ENCODE measurements around the gene AHRR.

DNA sequence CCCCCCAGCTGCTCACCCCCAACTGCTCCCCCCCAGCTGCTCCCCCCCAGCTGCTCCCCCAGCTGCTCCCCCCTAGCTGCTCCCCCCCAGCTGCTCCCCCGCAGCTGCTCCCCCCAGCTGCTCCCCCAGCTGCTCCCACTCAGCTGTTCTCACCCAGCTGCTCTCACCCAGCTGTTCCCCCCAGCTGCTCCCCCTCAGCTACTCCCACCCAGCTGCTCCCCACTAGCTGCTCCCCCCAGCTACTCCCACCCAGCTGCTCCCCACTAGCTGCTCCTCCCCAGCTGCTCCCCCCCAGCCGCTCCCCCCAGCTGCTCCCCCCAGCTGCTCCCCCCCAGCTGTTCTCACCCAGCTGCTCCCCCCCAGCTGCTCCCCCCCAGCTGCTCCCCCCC is 22.8 kb upstream of the AHRR start:
- TF ChIP-seq, protein P1, sequence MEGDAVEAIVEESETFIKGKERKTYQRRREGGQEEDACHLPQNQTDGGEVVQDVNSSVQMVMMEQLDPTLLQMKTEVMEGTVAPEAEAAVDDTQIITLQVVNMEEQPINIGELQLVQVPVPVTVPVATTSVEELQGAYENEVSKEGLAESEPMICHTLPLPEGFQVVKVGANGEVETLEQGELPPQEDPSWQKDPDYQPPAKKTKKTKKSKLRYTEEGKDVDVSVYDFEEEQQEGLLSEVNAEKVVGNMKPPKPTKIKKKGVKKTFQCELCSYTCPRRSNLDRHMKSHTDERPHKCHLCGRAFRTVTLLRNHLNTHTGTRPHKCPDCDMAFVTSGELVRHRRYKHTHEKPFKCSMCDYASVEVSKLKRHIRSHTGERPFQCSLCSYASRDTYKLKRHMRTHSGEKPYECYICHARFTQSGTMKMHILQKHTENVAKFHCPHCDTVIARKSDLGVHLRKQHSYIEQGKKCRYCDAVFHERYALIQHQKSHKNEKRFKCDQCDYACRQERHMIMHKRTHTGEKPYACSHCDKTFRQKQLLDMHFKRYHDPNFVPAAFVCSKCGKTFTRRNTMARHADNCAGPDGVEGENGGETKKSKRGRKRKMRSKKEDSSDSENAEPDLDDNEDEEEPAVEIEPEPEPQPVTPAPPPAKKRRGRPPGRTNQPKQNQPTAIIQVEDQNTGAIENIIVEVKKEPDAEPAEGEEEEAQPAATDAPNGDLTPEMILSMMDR (conservative IDR thresholded peaks at IDR 0.05; ENCODE audit: low read depth, low read length) = no peak
- TF ChIP-seq POLR2A (IDR thresholded peaks at IDR 0.05; ENCODE audit: low read depth, low read length) (no peak), BHLHE40 (IDR thresholded peaks at IDR 0.05; ENCODE audit: low read depth, low read length) (no peak), RAD21 (IDR thresholded peaks at IDR 0.05; ENCODE audit: low read length) (no peak), FOS (IDR thresholded peaks at IDR 0.05; ENCODE audit: low read depth, low read length) (no peak), RCOR1 (IDR thresholded peaks at IDR 0.05; ENCODE audit: insufficient replicate concordance, low read length) (no peak), CEBPB (IDR thresholded peaks at IDR 0.05; ENCODE audit: low read depth, low read length) (no peak), ELK1 (IDR thresholded peaks at IDR 0.05; ENCODE audit: borderline replicate concordance, low read depth, low read length) (no peak)
